Astrocyte (in vitro differentiated cells and primary cell): ENCODE data around the gene CCDC90B. TPM values are rescaled to one million over a fixed set of nuclear protein-coding genes. Genes with fewer than 3 reads are reported as not detected.

ENCODE experiments used
- DNase-seq: peaks from one replicate; pipeline ENCODE4 v3.0.0-alpha.2; 2010; ENCODE audit warnings: low read depth
- FAIRE-seq: peaks from 2 replicates; lab custom pipeline; 2011; peaks lifted over from hg19 to GRCh38; lab: Jason Lieb, UNC
- H2AFZ ChIP-seq: 2 replicates; pipeline ENCODE4 v1.6.0; 2012; ENCODE audit warnings: low read depth, low read length, inconsistent platforms
- H3K27ac ChIP-seq: 2 replicates; pipeline ENCODE4 v1.5.1; 2011; ENCODE audit warnings: low read depth, low read length, inconsistent platforms
- H3K27me3 ChIP-seq: 2 replicates; pipeline ENCODE4 v1.6.0; 2011; ENCODE audit warnings: low read length, inconsistent platforms; ENCODE audit not compliant: insufficient read depth
- H3K36me3 ChIP-seq: 2 replicates; pipeline ENCODE4 v1.5.1; 2011; ENCODE audit warnings: low read length, inconsistent platforms; ENCODE audit not compliant: insufficient read depth
- H3K4me1 ChIP-seq: 2 replicates; pipeline ENCODE4 v1.5.1; 2011; ENCODE audit warnings: low read length, inconsistent platforms; ENCODE audit not compliant: insufficient read depth
- H3K4me2 ChIP-seq: 2 replicates; pipeline ENCODE4 v1.6.0; 2012; ENCODE audit warnings: low read length, inconsistent platforms
- H3K4me3 ChIP-seq: 2 replicates; pipeline ENCODE4 v1.5.1; 2011; ENCODE audit warnings: low read depth, mild to moderate bottlenecking, low read length, inconsistent platforms; ENCODE audit not compliant: insufficient read depth
- H3K79me2 ChIP-seq: 2 replicates; pipeline ENCODE4 v1.6.0; 2012; ENCODE audit warnings: mild to moderate bottlenecking, low read length, inconsistent platforms; ENCODE audit not compliant: insufficient read depth
- H3K9ac ChIP-seq: 2 replicates; pipeline ENCODE4 v1.6.0; 2012; ENCODE audit warnings: mild to moderate bottlenecking, low read length, inconsistent platforms
- H3K9me3 ChIP-seq: 2 replicates; pipeline ENCODE4 v1.5.1; 2012; ENCODE audit warnings: low read depth, mild to moderate bottlenecking, low read length, inconsistent platforms; ENCODE audit not compliant: insufficient read depth
- H4K20me1 ChIP-seq: 2 replicates; pipeline ENCODE4 v1.6.0; 2012; ENCODE audit warnings: low read length, inconsistent platforms; ENCODE audit not compliant: insufficient read depth
- H3K27ac Mint-ChIP-seq: one replicate; pipeline ENCODE4 v1.8.0; 2021; ENCODE audit warnings: mild to moderate bottlenecking, mixed read lengths; ENCODE audit not compliant: unreplicated experiment
- H3K27me3 Mint-ChIP-seq: one replicate; pipeline ENCODE4 v1.8.0; 2021; ENCODE audit warnings: low read depth, mixed read lengths; ENCODE audit not compliant: unreplicated experiment
- H3K36me3 Mint-ChIP-seq: one replicate; pipeline ENCODE4 v1.8.0; 2021; ENCODE audit warnings: low read depth, mixed read lengths; ENCODE audit not compliant: unreplicated experiment
- H3K4me1 Mint-ChIP-seq: one replicate; pipeline ENCODE4 v1.8.0; 2021; ENCODE audit warnings: low read depth, mixed read lengths; ENCODE audit not compliant: unreplicated experiment
- H3K4me3 Mint-ChIP-seq: one replicate; pipeline ENCODE4 v1.8.0; 2021; ENCODE audit warnings: mild to moderate bottlenecking, moderate library complexity, mixed read lengths; ENCODE audit not compliant: unreplicated experiment
- H3K9me3 Mint-ChIP-seq: one replicate; pipeline ENCODE4 v1.8.0; 2021; ENCODE audit warnings: mild to moderate bottlenecking, mixed read lengths; ENCODE audit not compliant: unreplicated experiment
- EZH2 ChIP-seq: IDR thresholded peaks from 2 replicates; pipeline ENCODE4 v1.6.1; 2012; ENCODE audit warnings: mild to moderate bottlenecking, low read length, inconsistent platforms; ENCODE audit not compliant: insufficient read depth
- total RNA-seq: library from RNA; stranded (reverse); gene quantifications from 2 replicates; pipeline ENCODE4 v1.2.1, GENCODE V29; 2021
- TF ChIP-seq, protein P1 (sequence below): IDR thresholded peaks from 2 replicates; pipeline ENCODE4 v1.5.1; 2011; ENCODE audit warnings: low read depth, mild to moderate bottlenecking, inconsistent platforms, low read length, moderate library complexity; ENCODE audit not compliant: insufficient read depth

CCDC90B gene
- total RNA-seq, 1 donor from 2014 or later: 67.5 TPM

- no peaks in the 10 kb centered on the region for H3K9me3 ChIP-seq
- H3K9ac ChIP-seq: no peak overlapping the region
- H4K20me1 ChIP-seq: no peaks in the 10 kb centered on the region
- peaks cover 2% of the 10 kb centered on the region for H3K36me3 Mint-ChIP-seq
- H3K4me3 ChIP-seq: no peak overlapping the region
- FAIRE-seq: no peak
- no peaks in the 10 kb centered on the region for H3K9me3 Mint-ChIP-seq
- no peaks in the 10 kb centered on the region for H3K27me3 ChIP-seq
- no peaks in the 10 kb centered on the region for H3K4me1 Mint-ChIP-seq
- no peaks in the 10 kb centered on the region for H3K4me1 ChIP-seq
- H3K27ac Mint-ChIP-seq: no peak overlapping the region
- H3K4me3 Mint-ChIP-seq: no peak overlapping the region
- no peak for TF ChIP-seq EZH2
- TF ChIP-seq, protein P1, sequence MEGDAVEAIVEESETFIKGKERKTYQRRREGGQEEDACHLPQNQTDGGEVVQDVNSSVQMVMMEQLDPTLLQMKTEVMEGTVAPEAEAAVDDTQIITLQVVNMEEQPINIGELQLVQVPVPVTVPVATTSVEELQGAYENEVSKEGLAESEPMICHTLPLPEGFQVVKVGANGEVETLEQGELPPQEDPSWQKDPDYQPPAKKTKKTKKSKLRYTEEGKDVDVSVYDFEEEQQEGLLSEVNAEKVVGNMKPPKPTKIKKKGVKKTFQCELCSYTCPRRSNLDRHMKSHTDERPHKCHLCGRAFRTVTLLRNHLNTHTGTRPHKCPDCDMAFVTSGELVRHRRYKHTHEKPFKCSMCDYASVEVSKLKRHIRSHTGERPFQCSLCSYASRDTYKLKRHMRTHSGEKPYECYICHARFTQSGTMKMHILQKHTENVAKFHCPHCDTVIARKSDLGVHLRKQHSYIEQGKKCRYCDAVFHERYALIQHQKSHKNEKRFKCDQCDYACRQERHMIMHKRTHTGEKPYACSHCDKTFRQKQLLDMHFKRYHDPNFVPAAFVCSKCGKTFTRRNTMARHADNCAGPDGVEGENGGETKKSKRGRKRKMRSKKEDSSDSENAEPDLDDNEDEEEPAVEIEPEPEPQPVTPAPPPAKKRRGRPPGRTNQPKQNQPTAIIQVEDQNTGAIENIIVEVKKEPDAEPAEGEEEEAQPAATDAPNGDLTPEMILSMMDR: no peak
- no peak for DNase-seq
- no peak overlapping the region for H2AFZ ChIP-seq
- H3K27me3 Mint-ChIP-seq: no peaks in the 10 kb centered on the region
- H3K79me2 ChIP-seq: no peaks in the 10 kb centered on the region
- H3K4me2 ChIP-seq: no peak overlapping the region
- no peak overlapping the region for H3K27ac ChIP-seq
- no peaks in the 10 kb centered on the region for H3K36me3 ChIP-seq
Observed at GRCh38 chr11:83238111-83238510, 48.1 kb downstream of the CCDC90B start.

DNA sequence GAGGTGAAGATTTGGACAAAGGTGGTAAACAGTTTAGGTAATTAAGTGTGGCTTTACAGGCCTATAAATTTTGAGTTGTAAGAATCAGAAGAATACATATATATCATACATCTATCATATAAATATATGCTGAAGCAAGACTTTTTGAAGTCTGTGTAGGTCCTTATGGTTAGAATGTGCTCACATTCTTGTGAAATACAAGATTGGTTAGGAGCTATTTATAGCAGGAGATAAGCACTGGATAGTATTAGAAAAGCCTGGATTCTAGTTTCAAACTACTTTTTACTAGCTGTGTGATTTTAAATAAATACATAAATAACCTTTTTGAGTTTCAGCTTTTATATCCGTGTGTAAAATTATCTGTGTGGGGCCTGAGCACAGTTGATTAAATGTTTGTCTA, 50.3 kb downstream of the CCDC90B start:
- no peaks in the 10 kb centered on the region for H3K27me3 ChIP-seq
- no peak for FAIRE-seq
- Mint-ChIP-seq H3K27me3 (no peaks in the 10 kb centered on the region), H3K4me1 (no peaks in the 10 kb centered on the region), H3K4me3 (no peak overlapping the region), H3K27ac (no peak overlapping the region), H3K36me3 (peaks cover 2% of the 10 kb centered on the region), H3K9me3 (no peaks in the 10 kb centered on the region)
- no peak overlapping the region for H3K4me2 ChIP-seq
- no peak overlapping the region for H3K27ac ChIP-seq
- no peak overlapping the region for H3K9ac ChIP-seq
- no peaks in the 10 kb centered on the region for H4K20me1 ChIP-seq
- H3K36me3 ChIP-seq: no peaks in the 10 kb centered on the region
- no peak overlapping the region for H2AFZ ChIP-seq
- no peak overlapping the region for H3K4me3 ChIP-seq
- H3K4me1 ChIP-seq: no peaks in the 10 kb centered on the region
- DNase-seq: peak; percentile 32
- H3K79me2 ChIP-seq: no peaks in the 10 kb centered on the region
- H3K9me3 ChIP-seq: no peaks in the 10 kb centered on the region
- TF ChIP-seq EZH2: no peak

- H2AFZ ChIP-seq: no peak overlapping the region
- H3K79me2 ChIP-seq: no peaks in the 10 kb centered on the region
- no peaks in the 10 kb centered on the region for H3K36me3 ChIP-seq
- FAIRE-seq (no peak), DNase-seq (no peak)
- no peak overlapping the region for H3K4me3 ChIP-seq
- Mint-ChIP-seq H3K27ac (no peak overlapping the region), H3K9me3 (no peaks in the 10 kb centered on the region), H3K27me3 (no peaks in the 10 kb centered on the region), H3K4me1 (peaks cover 2% of the 10 kb centered on the region), H3K4me3 (no peak overlapping the region), H3K36me3 (no peaks in the 10 kb centered on the region)
- H3K4me1 ChIP-seq: no peaks in the 10 kb centered on the region
- no peak overlapping the region for H3K4me2 ChIP-seq
- H4K20me1 ChIP-seq: no peaks in the 10 kb centered on the region
- TF ChIP-seq, protein P1: no peak
- no peak for TF ChIP-seq EZH2
- no peak overlapping the region for H3K9ac ChIP-seq
- no peaks in the 10 kb centered on the region for H3K9me3 ChIP-seq
- no peaks in the 10 kb centered on the region for H3K27me3 ChIP-seq
- no peak overlapping the region for H3K27ac ChIP-seq
Observed at GRCh38 chr11:83223457-83223856, 62.7 kb downstream of the CCDC90B start.
